DMS 273 treated with DMSO at 0.1 percent for 48 hours (cell line): ENCODE results near the gene IRF9.

Experiments used
- DNase-seq: peaks from one replicate; lab custom pipeline; 2025; lab: John Stamatoyannopoulos, UW

The IRF9 gene

DNA sequence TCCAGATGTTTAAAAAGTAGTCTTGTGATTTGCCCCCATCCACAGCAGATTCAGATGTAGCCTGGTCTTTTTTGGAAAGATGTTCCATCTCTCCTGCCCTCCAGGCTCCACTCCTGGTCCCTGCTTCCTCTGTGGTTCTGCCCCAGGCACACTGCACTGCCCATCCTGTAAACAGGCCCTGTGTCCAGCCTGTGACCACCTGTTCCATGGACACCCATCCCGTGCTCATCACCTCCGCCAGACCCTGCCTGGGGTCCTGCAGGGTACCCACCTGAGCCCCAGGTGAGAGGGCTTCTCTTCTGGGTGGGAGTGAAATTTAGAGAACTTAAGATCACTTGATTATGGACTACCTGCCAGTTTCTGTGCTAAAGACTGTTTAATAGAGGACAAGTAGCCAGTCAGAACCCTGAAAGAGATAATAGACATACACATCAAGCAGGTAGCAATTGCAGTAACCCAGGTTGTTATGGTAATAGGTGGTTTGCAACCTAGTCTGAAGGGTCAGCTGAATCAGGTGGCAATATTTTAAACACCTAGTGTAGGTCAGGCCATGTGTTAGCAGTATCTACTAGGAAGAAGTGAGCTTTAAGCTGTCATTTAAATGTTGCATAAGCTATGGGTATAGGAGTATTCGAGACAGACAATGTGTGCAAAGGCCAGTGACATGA, 11.6 kb upstream of the IRF9 start:
- no peak for DNase-seq

- no peak for DNase-seq
These were observed 11.0 kb upstream of the IRF9 start for GRCh38 chr14:24150061-24150460.

GRCh38 chr14:24150567-24150966, 10.5 kb upstream of the IRF9 start:
- no peak for DNase-seq

DNA sequence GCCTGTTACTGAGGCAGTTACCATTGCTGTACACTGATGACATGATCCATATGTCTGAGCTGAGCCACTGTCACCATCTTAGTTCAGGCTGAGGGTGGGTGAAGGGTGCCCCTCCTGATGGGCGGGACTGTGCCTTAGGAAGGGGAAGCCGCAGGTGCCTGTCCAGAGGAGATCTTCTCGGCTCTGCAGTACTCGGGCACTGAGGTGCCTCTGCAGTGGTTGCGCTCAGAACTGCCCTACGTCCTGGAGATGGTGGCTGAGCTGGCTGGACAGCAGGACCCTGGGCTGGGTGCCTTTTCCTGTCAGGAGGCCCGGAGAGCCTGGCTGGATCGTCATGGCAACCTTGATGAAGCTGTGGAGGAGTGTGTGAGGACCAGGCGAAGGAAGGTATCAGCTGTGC, 10.1 kb upstream of the IRF9 start:
- DNase-seq = no peak

- DNase-seq = no peak
These were observed 9.5 kb upstream of the IRF9 start for GRCh38 chr14:24151404-24152080.

GRCh38 chr14:24155100-24155499, 6.0 kb upstream of the IRF9 start:
- DNase-seq = no peak

- no peak for DNase-seq
These were observed 4.2 kb upstream of the IRF9 start for GRCh38 chr14:24156840-24157239.

DNA sequence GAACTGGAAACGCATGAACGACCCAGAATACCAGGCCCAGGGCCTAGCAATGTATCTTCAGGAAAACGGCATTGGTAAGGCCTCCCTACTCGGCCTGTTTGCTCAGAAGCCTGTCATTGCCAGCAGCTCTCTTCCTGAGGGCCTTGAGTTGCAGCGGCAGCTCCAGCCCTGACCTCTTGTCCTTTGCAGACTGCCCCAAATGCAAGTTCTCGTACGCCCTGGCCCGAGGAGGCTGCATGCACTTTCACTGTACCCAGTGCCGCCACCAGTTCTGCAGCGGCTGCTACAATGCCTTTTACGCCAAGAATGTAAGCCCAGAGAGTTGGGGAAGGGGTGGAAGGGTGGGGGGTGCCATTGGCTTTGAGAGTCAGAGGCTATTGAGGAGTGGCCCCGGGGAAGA, 3.7 kb upstream of the IRF9 start:
- no peak for DNase-seq

GRCh38 chr14:24159777-24160498, 1.1 kb upstream of the IRF9 start:
- no peak for DNase-seq

GRCh38 chr14:24160499-24160849, 591 bp upstream of the IRF9 start:
- DNase-seq = no peak

DNA sequence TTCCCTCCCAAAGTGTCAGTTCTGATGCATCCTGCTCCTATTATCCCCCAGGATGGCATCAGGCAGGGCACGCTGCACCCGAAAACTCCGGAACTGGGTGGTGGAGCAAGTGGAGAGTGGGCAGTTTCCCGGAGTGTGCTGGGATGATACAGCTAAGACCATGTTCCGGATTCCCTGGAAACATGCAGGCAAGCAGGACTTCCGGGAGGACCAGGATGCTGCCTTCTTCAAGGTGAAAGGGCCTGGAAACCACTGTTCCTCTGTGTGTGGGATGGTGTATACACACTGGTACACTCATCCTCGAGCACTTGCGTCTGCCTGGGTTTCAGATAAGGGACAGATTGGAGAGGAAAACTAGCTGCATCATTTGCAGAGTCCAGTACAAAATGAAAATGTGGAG, 1.0 kb downstream of the IRF9 start:
- no peak for DNase-seq

- no peak for DNase-seq
These were observed 3.5 kb downstream of the IRF9 start for GRCh38 chr14:24164518-24164991.

DNA sequence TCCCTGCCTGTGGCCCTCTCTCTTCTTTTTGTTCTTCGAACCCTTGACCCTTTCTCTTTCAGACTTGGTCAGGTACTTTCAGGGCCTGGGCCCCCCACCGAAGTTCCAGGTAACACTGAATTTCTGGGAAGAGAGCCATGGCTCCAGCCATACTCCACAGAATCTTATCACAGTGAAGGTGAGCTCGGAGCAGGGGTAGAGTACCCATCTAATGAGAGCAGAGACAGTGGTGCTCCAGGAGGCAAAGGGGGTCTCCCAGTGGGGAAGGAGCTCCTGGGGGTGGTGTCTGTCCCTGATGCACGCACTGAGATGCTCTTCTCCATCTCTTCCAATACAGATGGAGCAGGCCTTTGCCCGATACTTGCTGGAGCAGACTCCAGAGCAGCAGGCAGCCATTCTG, 4.7 kb downstream of the IRF9 start:
- DNase-seq = no peak

- no peak for DNase-seq
These were observed 6.5 kb downstream of the IRF9 start for GRCh38 chr14:24167469-24168114.

DNA sequence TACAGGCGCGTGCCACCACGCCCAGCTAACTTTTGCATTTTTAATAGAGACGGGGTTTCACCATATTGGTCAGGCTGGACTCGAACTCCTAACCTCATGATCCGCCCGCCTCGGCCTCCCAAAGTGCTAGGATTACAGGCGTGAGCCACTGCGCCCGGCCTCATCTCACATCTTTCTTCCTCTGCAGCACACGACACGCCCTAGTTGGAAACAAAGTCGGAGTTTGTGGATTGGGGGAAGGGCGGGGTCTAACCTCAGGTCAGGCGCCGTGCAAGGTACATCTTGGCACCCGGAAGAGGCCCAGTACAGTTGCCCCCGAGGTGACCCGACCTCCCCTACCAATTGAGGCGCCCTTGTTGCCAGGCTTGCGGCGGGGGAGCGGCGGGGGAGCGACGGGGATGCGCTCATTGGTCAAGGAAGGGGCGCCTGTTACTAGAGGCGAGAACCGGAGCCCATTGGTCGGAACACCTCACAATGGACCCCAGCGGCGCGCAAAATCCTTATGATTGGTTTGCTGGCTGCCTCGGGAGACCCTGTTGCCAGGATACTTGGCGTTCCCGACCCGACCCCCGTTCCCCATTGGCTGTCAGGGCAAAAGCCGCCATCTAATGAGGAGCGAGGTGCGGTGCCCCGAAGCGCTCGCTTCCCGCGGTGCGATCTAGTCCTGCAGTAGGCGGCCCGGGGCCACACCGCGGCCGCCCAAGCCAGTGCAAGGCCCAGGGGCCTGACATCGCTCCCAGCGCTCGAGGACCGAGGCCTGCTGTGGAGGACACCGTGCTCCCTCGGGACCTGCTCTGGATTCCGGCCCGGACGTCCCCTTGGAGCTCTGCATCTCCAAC, 10.6 kb downstream of the IRF9 start, which contains the start of gene REC8:
TSS of gene REC8 (plus strand) at position 659 of the 839 bp plus-strand sequence. CDS start 473 bp downstream, outside the sequence.
- DNase-seq = peak; percentile 98

GRCh38 chr14:24172261-24172860, 11.3 kb downstream of the IRF9 start:
- peak; percentile 33 for DNase-seq

GRCh38 chr14:24172871-24173281, 11.8 kb downstream of the IRF9 start:
- DNase-seq = no peak

DNA sequence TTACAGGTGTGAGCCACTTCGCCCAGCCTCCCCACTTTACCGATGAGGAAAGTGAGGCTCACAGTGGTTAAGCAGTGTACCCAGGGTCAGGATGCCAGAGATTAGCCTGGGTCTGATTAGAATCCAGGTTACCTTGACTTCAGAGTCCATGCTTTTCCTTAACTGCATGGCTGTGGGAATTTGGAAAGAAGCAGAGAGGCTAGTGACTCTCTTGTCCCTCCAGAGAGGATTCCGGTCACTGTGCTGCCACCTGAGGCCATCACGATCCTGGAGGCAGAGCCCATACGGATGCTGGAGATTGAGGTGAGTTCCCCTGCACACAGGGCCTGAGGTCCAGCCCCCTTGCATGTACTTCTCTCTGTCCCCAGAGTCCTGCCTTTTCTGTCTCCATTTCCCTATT, 15.5 kb downstream of the IRF9 start:
- DNase-seq = no peak

DNA sequence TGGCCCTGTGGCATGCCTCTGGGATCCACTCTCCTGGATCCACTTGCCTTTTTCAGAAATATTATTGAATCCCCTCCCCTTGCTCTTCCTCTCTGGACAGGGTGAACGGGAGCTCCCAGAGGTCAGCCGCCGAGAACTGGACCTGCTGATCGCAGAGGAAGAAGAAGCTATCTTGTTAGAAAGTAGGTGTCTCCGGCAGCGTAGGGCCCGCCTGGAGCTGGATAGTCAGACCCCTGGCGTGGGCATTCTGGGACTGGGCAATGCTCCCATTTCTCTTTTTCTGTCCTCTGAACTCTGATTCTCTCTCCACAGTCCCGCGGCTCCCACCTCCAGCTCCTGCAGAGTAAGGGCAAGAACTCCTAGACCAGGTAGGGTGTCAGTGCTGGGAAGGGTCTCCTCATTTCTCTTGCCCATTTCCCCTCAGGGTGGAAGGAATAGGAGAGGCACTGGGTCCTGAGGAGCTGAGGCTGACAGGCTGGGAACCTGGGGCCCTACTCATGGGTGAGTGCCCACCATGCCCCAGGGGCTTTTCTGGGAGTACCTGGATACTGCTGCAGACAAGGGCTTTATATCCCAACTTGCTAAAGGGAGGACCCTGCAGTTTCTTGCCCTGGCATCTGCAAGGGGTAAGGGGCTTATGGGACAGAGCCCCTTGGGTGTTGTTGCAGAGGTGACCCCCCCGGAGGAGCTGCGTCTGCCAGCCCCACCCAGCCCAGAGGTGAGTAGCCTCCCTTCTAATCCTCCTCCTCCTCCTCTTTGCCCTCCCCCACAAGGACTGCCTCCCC, 16.2 kb downstream of the IRF9 start:
- DNase-seq = no peak

GRCh38 chr14:24177891-24178290, 16.8 kb downstream of the IRF9 start:
- no peak for DNase-seq
